K562 (cell line): ENCODE data around the gene SLC2A10. TPM values are rescaled to one million over a fixed set of nuclear protein-coding genes. Genes with fewer than 3 reads are reported as not detected.

Experiments used
- ATAC-seq: fragments of 200-7000 bp; cut with Tn5 transposase; 3 replicates; pipeline ENCODE4 v1.9.1; 2020; ENCODE audit warnings: moderate library complexity
- BruUV-seq: library from RNA; stranded (reverse); fragments of 400-500 nt; replicated peaks from 2 replicates; lab custom pipeline; 2021; lab: Mats Ljungman, UMichigan
- CTCF ChIA-PET: fragments of 300-600 bp; formaldehyde crosslinking; extraction: SDS; loops from one replicate; lab custom pipeline; 2021; ENCODE audit warnings: low intra/inter-chr PET ratio; lab: Yijun Ruan, JAX
- POLR2A ChIA-PET: fragments of 300-600, 350-650 bp; sonication (Branson Sonifier 250); formaldehyde crosslinking; extraction: SDS; loops from one replicate; lab custom pipeline; 2021; ENCODE audit warnings: antibody characterized with exemption, inconsistent platforms; lab: Yijun Ruan, JAX
- DNase-seq, 4 experiments: peaks; one replicate each; pipeline versions ENCODE4 v3.0.0 to v3.0.0-alpha.2; 2011 to 2018; ENCODE audit warnings: low spot score in 3 of 4, mixed read lengths in 3 of 4; ENCODE audit errors: extremely low read depth in 1 of 4
- FAIRE-seq: peaks from 2 replicates; lab custom pipeline; 2011; peaks lifted over from hg19 to GRCh38; lab: Jason Lieb, UNC
- H2AFZ ChIP-seq: 2 replicates; pipeline ENCODE4 v1.6.0; 2011; ENCODE audit warnings: low read depth, low read length, control low read depth, inconsistent platforms
- H3K27ac ChIP-seq: fragments of 200-600 bp; 3 replicates; pipeline ENCODE4 v1.8.0; 2011; ENCODE audit warnings: low read depth, mild to moderate bottlenecking, control low read depth, inconsistent platforms, low read length, moderate library complexity, mixed read lengths; ENCODE audit errors: extremely low read depth
- H3K27me3 ChIP-seq, 2 experiments: fragments of 300-600 bp in 1 of 2; 2 replicates in 1 of 2; 3 replicates in 1 of 2; pipeline versions ENCODE4 v1.6.0 to v1.8.0; 2011; ENCODE audit warnings: inconsistent platforms in 2 of 2, low read length in 2 of 2, mild to moderate bottlenecking in 1 of 2, mixed read lengths in 1 of 2, moderate library complexity in 1 of 2; ENCODE audit not compliant: control insufficient read depth in 2 of 2, insufficient read depth in 2 of 2
- H3K36me3 ChIP-seq: fragments of 300-600 bp; 3 replicates; pipeline ENCODE4 v1.8.0; 2011; ENCODE audit warnings: mild to moderate bottlenecking, low read length, inconsistent platforms; ENCODE audit not compliant: control insufficient read depth, insufficient read depth
- H3K4me1 ChIP-seq, 2 experiments: fragments of 200-600 bp in 1 of 2; replicated peaks in 1 of 2; 2 replicates in 1 of 2; 3 replicates in 1 of 2; pipeline versions ENCODE4 v1.5.1 to v1.8.0; 2011; ENCODE audit warnings: inconsistent platforms in 2 of 2, low read length in 2 of 2, mild to moderate bottlenecking in 1 of 2, mixed read lengths in 1 of 2, moderate library complexity in 1 of 2; ENCODE audit not compliant: control insufficient read depth in 2 of 2, insufficient read depth in 2 of 2
- H3K4me2 ChIP-seq: 2 replicates; pipeline ENCODE4 v1.6.1; 2011; ENCODE audit warnings: low read length, control low read depth, inconsistent platforms, mixed read lengths; ENCODE audit not compliant: insufficient read depth
- H3K4me3 ChIP-seq: fragments of 200-600 bp; sonication (generic), shearing (Covaris generic); 2 replicates; pipeline ENCODE4 v1.5.1; 2016; ENCODE audit warnings: control low read depth, inconsistent platforms
- H3K79me2 ChIP-seq: fragments of 200-600 bp; 3 replicates; pipeline ENCODE4 v1.8.0; 2011; ENCODE audit warnings: low read length, inconsistent platforms; ENCODE audit not compliant: control insufficient read depth, insufficient read depth
- H3K9ac ChIP-seq, 2 experiments: 2 replicates each; pipeline versions ENCODE4 v1.6.0 to v1.6.1; 2011; ENCODE audit warnings: low read depth in 2 of 2, low read length in 2 of 2, control low read depth in 1 of 2, inconsistent platforms in 1 of 2, mild to moderate bottlenecking in 1 of 2, mixed read lengths in 1 of 2; ENCODE audit not compliant: insufficient read depth in 1 of 2
- H3K9me1 ChIP-seq: one replicate; pipeline ENCODE4 v1.6.0; 2011; ENCODE audit warnings: inconsistent platforms, mild to moderate bottlenecking, low read length, moderate library complexity; ENCODE audit not compliant: control insufficient read depth, insufficient read depth
- H3K9me3 ChIP-seq: replicated peaks from 2 replicates; pipeline ENCODE4 v1.5.1; 2011; ENCODE audit warnings: low read depth, low read length, inconsistent platforms; ENCODE audit not compliant: control insufficient read depth, insufficient read depth
- H4K20me1 ChIP-seq: replicated peaks from 2 replicates; pipeline ENCODE4 v1.6.1; 2011; ENCODE audit warnings: low read length, inconsistent platforms, mixed read lengths; ENCODE audit not compliant: control insufficient read depth, insufficient read depth
- ADNP ChIP-seq: fragments of 200-800 bp; sonication (Bioruptor generic); IDR thresholded peaks from 2 replicates; pipeline ENCODE4 v1.6.1; 2016; ENCODE audit warnings: missing genetic modification characterization, missing compliant biosample characterization
- ETS2 ChIP-seq: IDR thresholded peaks from 2 replicates; pipeline ENCODE4 v1.6.1; 2016; ENCODE audit warnings: borderline replicate concordance, missing genetic modification characterization, mild to moderate bottlenecking, moderate library complexity, missing compliant biosample characterization; ENCODE audit not compliant: poor library complexity, severe bottlenecking
- ETV1 ChIP-seq: fragments of 450-650 bp; conservative IDR thresholded peaks from 2 replicates; pipeline ENCODE4 v1.6.1; 2016; ENCODE audit warnings: missing genetic modification characterization, control low read depth, low read depth, missing compliant biosample characterization
- FOXJ3 ChIP-seq: sonication (generic); formaldehyde crosslinking; IDR thresholded peaks from 2 replicates; pipeline ENCODE4 v1.4.0; 2020; ENCODE audit warnings: mild to moderate bottlenecking, missing genetic modification reagents
- HDAC2 ChIP-seq: fragments of 450-650 bp; IDR thresholded peaks from 2 replicates; pipeline ENCODE4 v1.6.1; 2016; ENCODE audit warnings: mild to moderate bottlenecking
- HES1 ChIP-seq: fragments of 450-650 bp; IDR thresholded peaks from 2 replicates; pipeline ENCODE4 v1.6.1; 2016; ENCODE audit warnings: low read depth, mild to moderate bottlenecking, moderate library complexity
- MAFK ChIP-seq: IDR thresholded peaks from 2 replicates; pipeline ENCODE4 v1.6.1; 2011; ENCODE audit warnings: low read length, improper control_type of control experiment
- PCBP1 ChIP-seq: fragments of 200-400 bp; formaldehyde crosslinking; IDR thresholded peaks from 2 replicates; pipeline ENCODE4 v1.6.1; 2018; ENCODE audit warnings: mild to moderate bottlenecking, low read depth, low read length; ENCODE audit not compliant: poor library complexity, severe bottlenecking
- RAD21 ChIP-seq, 2 experiments: fragments of 250-450 bp in 1 of 2; fragments of 450-650 bp in 1 of 2; sonication (Bioruptor Pico) in 1 of 2; formaldehyde crosslinking in 1 of 2; IDR thresholded peaks in 1 of 2; conservative IDR thresholded peaks in 1 of 2; 2 replicates each; pipeline versions ENCODE4 v1.4.0 to v1.8.0; 2020 to 2022; ENCODE audit warnings: mild to moderate bottlenecking in 2 of 2, moderate library complexity in 1 of 2
- SMAD4 ChIP-seq: fragments of 250-450 bp; sonication (Bioruptor Pico); conservative IDR thresholded peaks from 2 replicates; pipeline ENCODE4 v1.8.0; 2021; ENCODE audit warnings: inconsistent platforms, mild to moderate bottlenecking, moderate library complexity
- SMARCA5 ChIP-seq: fragments of 450-650 bp; IDR thresholded peaks from 2 replicates; pipeline ENCODE4 v1.6.1; 2016
- TRIM28 ChIP-seq: fragments of 450-650 bp; IDR thresholded peaks from 2 replicates; pipeline ENCODE4 v1.6.1; 2017
- USF1 ChIP-seq: sonication (generic); formaldehyde crosslinking; IDR thresholded peaks from 2 replicates; pipeline ENCODE4 v1.9.0; 2022; ENCODE audit warnings: mild to moderate bottlenecking, missing genetic modification reagents
- ZNF121 ChIP-seq: sonication (generic); formaldehyde crosslinking; conservative IDR thresholded peaks from 2 replicates; pipeline ENCODE4 v1.8.0; 2022; ENCODE audit warnings: missing genetic modification reagents
- WGBS: fragments of 100-300 bp; shearing (Covaris generic); methylation state at CpG from one replicate; pipeline ENCODE4 v1.1.6; 2016; ENCODE audit warnings: low coverage, mixed read lengths; ENCODE audit not compliant: insufficient coverage; ENCODE audit errors: missing lambda C conversion rate; 5-methylcytosine and 5-hydroxymethylcytosine counted together
- in situ Hi-C: fragments of 300-500 bp; cut with MboI; formaldehyde crosslinking; loops from 4 replicates; pipeline ENCODE4 v1.15.0; 2018; ENCODE audit warnings: inconsistent platforms, mixed read lengths
- intact Hi-C: fragments of 100-400 bp; cut with micrococcal nuclease; formaldehyde crosslinking; loops from 2 replicates; pipeline ENCODE4 v1.14.2; 2022
- polyA plus RNA-seq, 8 experiments: library from polyadenylated mRNA; depleted of rRNA in 4 of 8; stranded (reverse) in 5 of 8; unstranded in 3 of 8; fragments of >200 nt; fragmentation: Nextera tagmentation in 2 of 8; fragmentation: Illumina TruSeq in 1 of 8; extraction: Ambion mirVana in 2 of 8; extraction: Trizol in 1 of 8; gene quantifications; 2 replicates each; pipeline versions ENCODE4 v1.2.1 to v1.2.3, GENCODE V29; 2011 to 2014; ENCODE audit warnings: inconsistent platforms in 1 of 8, missing spikeins in 1 of 8
- total RNA-seq, 7 experiments: library from RNA; depleted of rRNA in 6 of 7; stranded (reverse); fragments of >200 nt in 6 of 7; fragmentation: Illumina TruSeq in 2 of 7; extraction: Trizol in 2 of 7; gene quantifications; 2 replicates each; pipeline versions ENCODE4 v1.2.1 to v1.2.3, GENCODE V29; 2011 to 2021; ENCODE audit warnings: low replicate concordance in 1 of 7

The SLC2A10 gene
- total and polyA plus RNA-seq, 9 of the 15 experiments (the other 6 are each of a cell fraction or from before 2014, with no cell fraction given): 0.01 to 1.8 (median 0.10) TPM

- 5% methylated on average over 2 of the region's 2 CpGs for WGBS
- H3K27me3 ChIP-seq: no peaks in the 10 kb centered on the region
- FAIRE-seq: no peak
- POLR2A ChIA-PET: no interaction called here
- peak; percentile 61 for ATAC-seq
- TF ChIP-seq USF1 (CRISPR knock-in tag) (peak; percentile 57), TRIM28 (no peak)
- TF ChIP-seq, all 486 proteins: peak for 1
- Histone ChIP-seq H3K9ac (no peak overlapping the region), H3K79me2 (no peaks in the 10 kb centered on the region), H4K20me1 (no peaks in the 10 kb centered on the region), H3K4me2 (no peak overlapping the region), H2AFZ (0 out of 2 replicates have a peak overlapping the region, but pooled peaks have one; percentile 32), H3K27ac (no peak overlapping the region), H3K9me3 (no peaks in the 10 kb centered on the region), H3K9me1 (no peaks in the 10 kb centered on the region), H3K36me3 (no peaks in the 10 kb centered on the region), H3K4me1 (peaks cover 0 to 13% of the 10 kb centered on the region in 2 experiments; a peak in 2 of 5 replicates), H3K4me3 (no peak overlapping the region)
- intact Hi-C loops: loop anchor here (5.0 kb wide), 1 partner anchor 136 kb away; no protein-coding TSS in a partner anchor
- in situ Hi-C loops: no loop called here
- BruUV-seq: no TSS peak
- DNase-seq: peak in 3 of 4 experiments; percentile 43 to 64 (median 62)
- CTCF ChIA-PET: no interaction called here
Measured at GRCh38 chr20:46698788-46699187, 10.7 kb upstream of the SLC2A10 start.

GRCh38 chr20:46699651-46700359, 9.6 kb upstream of the SLC2A10 start:
- intact Hi-C loops (loop anchor here (5.0 kb wide), 2 partner anchors 138 to 178 kb away; no protein-coding TSS in a partner anchor), in situ Hi-C loops (no loop called here)
- ChIA-PET CTCF (interaction anchor here (0.6 kb wide), 1 partner anchor 138 kb away, joined by 3 read pairs; no protein-coding TSS in a partner anchor), POLR2A (no interaction called here)
- H3K9me1 ChIP-seq: no peaks in the 10 kb centered on the region
- no peak overlapping the region for H3K27ac ChIP-seq
- peak; percentile 91 for FAIRE-seq
- no peak overlapping the region for H3K9ac ChIP-seq
- no peaks in the 10 kb centered on the region for H3K79me2 ChIP-seq
- WGBS: 8% methylated on average over 12 of the region's 12 CpGs
- no peak overlapping the region for H3K4me3 ChIP-seq
- H3K9me3 ChIP-seq: no peaks in the 10 kb centered on the region
- H2AFZ ChIP-seq: peak overlapping the region; percentile 23; the same call in 1 of the 2 replicates
- DNase-seq: peak; percentile 42 to 68 (median 48)
- H3K4me2 ChIP-seq: no peak overlapping the region
- BruUV-seq: no TSS peak
- no peaks in the 10 kb centered on the region for H3K36me3 ChIP-seq
- no peaks in the 10 kb centered on the region for H4K20me1 ChIP-seq
- H3K27me3 ChIP-seq: no peaks in the 10 kb centered on the region
- H3K4me1 ChIP-seq: 0 out of 5 replicates have a peak, but pooled peaks cover 0 to 5% of the 10 kb centered on the region in 2 experiments
- ATAC-seq: peak; percentile 93
- peak; percentile 45 to 79 for TF ChIP-seq RAD21 (CRISPR knock-in tag; conservative IDR thresholded peaks at IDR 0.05 in 1 of 2, IDR thresholded peaks at IDR 0.05 in 1 of 2)
- no peak for TF ChIP-seq ZNF121 (CRISPR knock-in tag)
- TF ChIP-seq ADNP: peak; percentile 54; the same call in 1 of the 2 replicates
- TF ChIP-seq HES1: no peak
- no peak for TF ChIP-seq FOXJ3 (CRISPR knock-in tag)
- TF ChIP-seq SMARCA5: peak; percentile 79
- 0 out of 2 replicates have a peak, but pooled peaks have one; percentile 14 for TF ChIP-seq ETV1 (tag)
- TF ChIP-seq ETS2 (tag): no peak
- TF ChIP-seq SMAD4 (CRISPR knock-in tag): no peak
- TF ChIP-seq MAFK: no peak
- TF ChIP-seq PCBP1: no peak
- peak; percentile 46; the same call in 1 of the 2 replicates for TF ChIP-seq HDAC2
